MM.1S (cell line): ENCODE data around the gene MAP3K5.

ENCODE experiments used
- EZH2 ChIP-seq: fragments of 300-600 bp; sonication (generic); optimal IDR thresholded peaks from 2 replicates; pipeline ENCODE3; 2017; ENCODE audit warnings: low read depth, mild to moderate bottlenecking, antibody characterized with exemption, low read length, mixed read lengths
- EZH2phosphoT487 ChIP-seq: fragments of 300-600 bp; sonication (generic); IDR thresholded peaks from 2 replicates; pipeline ENCODE4 v1.6.1; 2018; ENCODE audit warnings: antibody characterized with exemption, low read length
- TF ChIP-seq, protein P1 (sequence below): fragments of 300-600 bp; sonication (generic); IDR thresholded peaks from 2 replicates; pipeline ENCODE4 v1.5.1; 2016; ENCODE audit warnings: antibody characterized with exemption, low read length, mixed read lengths

DNA sequence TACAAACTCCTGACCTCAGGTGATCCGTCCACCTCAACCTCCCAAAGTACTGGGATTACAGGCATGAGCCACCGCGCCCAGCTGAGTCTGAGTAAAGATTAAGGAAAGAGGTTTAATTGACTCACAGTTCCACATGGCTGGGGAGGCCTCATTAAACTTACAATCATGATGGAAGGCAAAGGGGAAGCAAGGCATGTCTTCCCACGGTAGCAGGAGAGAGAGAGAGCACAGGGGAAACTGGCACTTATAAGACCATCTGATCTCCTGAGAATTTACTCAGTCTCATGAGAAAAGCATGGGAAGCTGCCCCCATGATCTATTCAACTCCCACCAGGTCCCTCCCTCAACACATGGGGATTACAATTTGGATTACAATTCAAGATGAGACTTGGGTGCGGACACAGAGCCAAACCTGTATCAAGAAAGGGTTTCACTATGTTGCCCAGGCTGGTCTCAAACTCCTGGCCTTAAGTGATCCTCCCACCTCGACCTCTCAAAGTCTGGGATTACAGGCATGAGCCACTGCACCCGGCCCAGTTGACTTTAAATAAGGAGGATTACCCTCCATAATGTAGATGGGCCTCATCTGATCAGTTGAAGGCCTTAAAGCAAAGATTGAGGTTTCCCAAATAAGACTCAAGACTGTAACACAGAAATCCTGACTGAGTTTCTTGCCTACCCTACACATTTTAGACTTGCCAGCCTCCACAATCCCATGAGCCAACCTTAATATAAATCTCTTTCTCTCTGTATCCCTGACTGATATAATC lies 17.0 kb upstream of the MAP3K5 start:
- TF ChIP-seq, protein P1, sequence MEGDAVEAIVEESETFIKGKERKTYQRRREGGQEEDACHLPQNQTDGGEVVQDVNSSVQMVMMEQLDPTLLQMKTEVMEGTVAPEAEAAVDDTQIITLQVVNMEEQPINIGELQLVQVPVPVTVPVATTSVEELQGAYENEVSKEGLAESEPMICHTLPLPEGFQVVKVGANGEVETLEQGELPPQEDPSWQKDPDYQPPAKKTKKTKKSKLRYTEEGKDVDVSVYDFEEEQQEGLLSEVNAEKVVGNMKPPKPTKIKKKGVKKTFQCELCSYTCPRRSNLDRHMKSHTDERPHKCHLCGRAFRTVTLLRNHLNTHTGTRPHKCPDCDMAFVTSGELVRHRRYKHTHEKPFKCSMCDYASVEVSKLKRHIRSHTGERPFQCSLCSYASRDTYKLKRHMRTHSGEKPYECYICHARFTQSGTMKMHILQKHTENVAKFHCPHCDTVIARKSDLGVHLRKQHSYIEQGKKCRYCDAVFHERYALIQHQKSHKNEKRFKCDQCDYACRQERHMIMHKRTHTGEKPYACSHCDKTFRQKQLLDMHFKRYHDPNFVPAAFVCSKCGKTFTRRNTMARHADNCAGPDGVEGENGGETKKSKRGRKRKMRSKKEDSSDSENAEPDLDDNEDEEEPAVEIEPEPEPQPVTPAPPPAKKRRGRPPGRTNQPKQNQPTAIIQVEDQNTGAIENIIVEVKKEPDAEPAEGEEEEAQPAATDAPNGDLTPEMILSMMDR, result no peak
- no peak for TF ChIP-seq EZH2
- no peak for TF ChIP-seq EZH2phosphoT487
